Activated CD8-positive, alpha-beta memory T cell treated with anti-CD3 and anti-CD28 coated beads for 48 hours (primary cell): ENCODE data around the gene MICAL3.
"Not testable (repeated sequence)": the region's sequence is repeated elsewhere in the genome, so short reads cannot be mapped to it uniquely, and the experiment has no call there.

Experiments
- DNase-seq, 3 experiments: peaks; one replicate each; pipeline ENCODE4 v3.0.0-alpha.2; 2020; ENCODE audit warnings: low read depth in 2 of 3, low spot score in 2 of 3

Gene MICAL3

GRCh38 chr22:17773606-17774205 lies 250.7 kb downstream of the MICAL3 start:
- DNase-seq = peak in 1 of 3 experiments; percentile 60

DNA sequence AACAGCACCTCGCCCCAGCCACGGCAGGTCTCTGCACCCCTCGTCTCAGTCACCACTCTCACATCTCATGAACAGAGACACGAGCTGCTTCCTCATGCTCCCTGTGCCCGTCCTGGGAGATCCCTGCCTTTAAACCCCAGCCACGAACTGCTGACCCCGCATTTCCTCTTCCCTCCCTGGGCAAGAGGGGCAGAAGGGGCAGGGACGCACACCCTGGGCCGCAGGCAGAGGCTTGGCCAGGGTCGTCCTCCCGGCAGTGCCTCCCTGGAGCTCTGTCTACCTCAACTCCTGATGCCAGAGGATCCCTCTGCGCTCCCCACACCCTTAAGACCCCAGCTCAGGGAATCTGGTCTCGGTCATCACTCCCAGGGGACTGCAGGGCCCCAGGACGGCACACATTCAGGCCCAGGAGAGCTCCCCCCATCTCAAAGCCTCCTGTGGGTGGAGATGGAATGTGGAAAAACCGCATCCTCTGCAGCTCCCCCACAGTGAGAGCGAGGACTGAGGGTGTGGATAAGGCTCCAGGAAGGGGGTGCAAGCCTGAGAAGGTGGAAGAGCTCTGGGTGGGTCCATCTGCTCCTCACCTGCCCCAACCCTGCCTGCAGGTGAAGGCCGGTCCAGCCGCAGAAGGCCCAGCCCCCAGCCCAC lies 251.3 kb downstream of the MICAL3 start:
- DNase-seq = no peak

DNA sequence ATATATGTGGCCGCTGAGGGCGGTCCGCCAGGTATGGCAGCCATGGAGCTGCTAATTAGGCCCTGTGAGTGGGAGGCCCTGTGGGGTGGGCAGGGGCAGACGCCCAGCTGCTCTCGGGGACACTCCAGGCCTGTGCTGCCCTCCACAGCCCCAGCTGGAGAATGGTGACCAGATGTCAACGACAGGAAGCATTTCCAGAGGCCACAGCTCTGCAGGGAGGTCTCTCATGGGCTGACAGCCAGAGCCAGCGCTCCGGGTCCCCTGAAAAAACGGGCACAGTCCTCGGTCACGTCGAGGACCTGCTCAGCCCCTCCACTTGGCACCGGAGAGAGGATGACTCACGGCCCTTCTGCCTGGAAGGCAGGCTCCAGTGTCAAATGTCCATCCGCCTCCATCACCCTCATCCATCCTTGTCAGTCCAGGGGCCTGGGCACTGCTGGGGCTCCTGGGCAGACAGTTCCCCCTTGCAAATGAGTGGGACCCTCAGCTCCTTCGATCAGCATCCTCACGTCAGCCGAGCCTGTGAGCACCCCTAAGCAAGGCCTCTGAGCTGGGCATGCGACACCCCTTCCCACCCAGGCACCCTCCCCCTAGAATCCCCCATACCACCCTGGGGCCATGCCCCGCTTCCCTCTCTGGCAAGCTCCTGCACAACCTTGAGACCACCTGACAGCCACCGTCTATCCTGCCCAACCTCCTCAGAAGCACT lies 252.0 kb downstream of the MICAL3 start:
- DNase-seq = no peak

DNA sequence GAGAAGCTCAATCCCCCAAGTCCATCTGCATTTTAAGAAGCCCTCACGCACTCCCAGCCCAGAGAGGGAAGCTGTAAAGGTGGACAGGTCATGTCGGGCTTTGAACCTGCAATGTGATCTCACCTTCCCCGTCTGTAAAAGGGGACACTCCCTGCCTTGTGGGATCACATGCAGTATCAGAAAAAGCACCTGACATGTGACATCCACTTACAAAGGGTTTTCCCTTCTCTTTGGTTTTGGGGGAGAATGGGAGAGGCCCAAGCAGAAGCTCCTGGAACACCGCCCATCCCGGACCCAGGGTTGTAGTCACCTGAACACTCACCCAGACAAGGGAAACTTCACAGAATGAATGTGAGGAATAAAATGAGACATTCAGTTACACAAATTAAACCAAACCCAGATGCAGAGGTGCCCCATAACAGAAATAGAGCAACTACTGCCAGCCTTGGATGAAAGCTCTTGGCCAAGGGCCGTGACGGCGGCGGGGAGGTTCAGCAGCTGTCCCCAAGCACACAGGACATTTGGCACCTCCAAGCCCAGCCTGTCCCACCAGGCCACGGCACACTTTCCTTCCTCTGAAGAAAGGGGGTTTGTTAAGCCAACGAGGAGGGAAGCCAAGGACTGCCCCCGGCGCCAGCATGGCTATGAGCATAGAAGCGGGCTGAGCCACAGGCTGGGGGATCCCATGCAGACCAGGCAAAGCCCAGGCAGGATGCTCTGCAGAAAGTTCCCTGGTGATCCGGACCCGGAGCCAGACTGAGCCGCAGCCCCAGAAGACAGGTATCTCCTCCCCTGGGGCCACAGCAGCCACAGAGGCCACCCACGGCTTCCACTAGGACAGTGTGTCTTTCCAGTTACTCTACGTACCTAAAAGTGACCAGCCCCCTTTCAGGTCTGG lies 253.9 kb downstream of the MICAL3 start:
- no peak for DNase-seq

- no peak for DNase-seq
These were observed 254.7 kb downstream of the MICAL3 start for GRCh38 chr22:17769716-17770082.

DNA sequence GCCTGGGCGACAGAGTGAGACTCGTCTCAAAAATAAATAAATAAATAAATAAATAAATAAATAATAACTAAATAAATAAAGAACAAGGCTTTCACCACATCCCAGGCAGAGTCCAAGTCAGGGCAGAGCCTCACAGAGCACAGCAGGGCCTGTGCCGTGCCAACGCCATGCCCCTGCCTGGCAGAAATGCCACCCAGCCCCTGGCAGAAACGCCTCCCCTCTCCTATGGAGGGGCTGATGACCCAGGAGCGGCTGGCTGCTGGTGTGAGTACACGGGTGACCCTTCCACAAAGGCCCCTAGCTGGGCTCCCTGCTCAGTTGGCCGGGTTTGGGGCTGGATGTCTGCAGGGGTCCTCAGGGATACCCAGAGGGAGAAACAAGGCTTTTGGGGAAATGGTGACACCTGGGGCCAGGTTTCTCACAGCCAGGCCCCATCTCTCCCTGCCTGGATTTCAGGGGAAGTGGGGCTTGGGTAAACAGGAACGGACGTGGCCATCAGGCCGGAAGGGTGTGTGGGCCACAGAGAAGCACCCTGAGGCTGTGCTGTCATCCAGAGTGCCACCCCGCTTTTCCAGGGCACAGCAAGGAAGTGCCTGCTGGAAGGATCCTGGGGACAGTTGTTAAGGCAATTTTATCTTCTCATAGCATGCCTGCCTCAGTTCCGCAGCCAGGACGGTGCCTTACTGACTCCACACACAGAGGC lies 255.2 kb downstream of the MICAL3 start:
- no peak for DNase-seq

DNA sequence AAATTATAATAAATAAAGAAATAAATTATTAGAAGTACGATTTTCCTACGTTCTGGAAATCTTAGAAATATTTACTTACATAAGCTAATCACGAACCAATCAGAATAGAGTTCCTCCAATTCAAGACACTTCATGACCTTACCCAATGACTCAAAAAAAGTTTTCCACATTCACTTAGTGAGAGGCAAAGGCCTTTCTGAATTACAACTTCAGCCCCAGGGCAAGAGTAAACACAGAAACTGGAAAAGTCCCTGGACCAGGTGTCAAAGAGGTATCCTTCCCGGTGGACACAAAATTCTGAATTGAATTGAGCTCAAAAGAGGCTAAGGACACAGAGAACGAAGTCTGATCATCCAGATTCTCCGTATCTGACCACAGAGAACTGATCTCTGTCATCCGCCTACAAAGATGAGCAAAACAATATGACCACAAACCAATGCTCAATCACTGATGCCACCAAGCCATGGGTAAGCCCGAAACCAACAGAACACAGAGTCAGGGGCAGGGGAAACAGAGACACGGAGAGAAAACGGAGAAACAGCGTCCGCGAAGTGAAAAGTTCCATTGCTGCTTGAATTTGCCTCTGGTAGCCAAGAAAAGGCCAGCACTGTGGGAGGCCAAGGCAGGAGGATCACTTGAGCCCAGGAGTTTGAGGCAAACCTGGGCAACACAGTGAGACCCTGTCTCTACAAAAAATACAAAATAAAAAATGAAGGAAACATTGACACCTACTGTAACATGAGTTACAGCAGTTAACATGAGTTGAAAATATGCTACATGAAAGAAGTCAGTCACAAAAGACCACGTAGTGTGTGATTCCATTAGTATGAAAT lies 256.9 kb downstream of the MICAL3 start:
- DNase-seq = no peak

- not testable (repeated sequence) for DNase-seq
These were observed 259.5 kb downstream of the MICAL3 start for GRCh38 chr22:17764852-17765251.

DNA sequence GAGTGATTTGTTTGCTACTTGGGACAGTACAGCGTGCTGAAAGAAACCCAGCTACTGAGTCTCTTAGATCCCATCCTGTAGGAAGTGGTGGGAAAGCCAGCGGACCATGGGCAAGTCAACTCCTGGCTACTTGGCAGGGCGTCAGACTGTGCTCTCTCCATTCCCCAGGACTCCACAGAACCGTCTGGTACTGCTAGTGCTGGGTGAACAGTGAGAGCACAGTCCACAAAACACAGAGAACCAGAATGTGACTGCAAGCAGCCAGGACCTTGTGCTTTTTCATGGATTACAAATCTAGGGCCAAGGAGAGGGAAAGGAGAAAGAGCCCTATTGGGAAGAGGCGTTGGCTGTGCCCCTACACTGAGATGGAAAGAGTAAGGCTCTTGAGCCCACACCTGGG lies 260.3 kb downstream of the MICAL3 start:
- no peak for DNase-seq

GRCh38 chr22:17763442-17763841 lies 260.9 kb downstream of the MICAL3 start:
- not testable (repeated sequence) for DNase-seq

DNA sequence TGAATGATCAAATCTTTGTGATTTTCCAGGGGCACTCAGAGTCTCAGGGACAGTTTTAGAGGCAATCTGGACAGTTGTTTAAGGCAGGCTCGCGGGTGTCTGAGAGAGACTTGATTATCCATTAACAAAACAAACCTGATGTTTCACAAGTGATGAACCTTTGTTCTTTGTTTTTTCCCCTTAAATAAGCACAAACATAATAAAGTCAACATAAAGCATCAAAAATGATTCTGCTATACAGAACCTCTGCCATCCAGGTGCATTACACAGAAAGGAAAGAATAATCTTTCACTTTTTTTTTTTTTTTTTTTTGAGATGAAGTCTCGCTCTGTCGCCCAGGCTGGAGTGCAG lies 263.2 kb downstream of the MICAL3 start:
- DNase-seq = no peak

- DNase-seq = no peak
These were observed 270.0 kb downstream of the MICAL3 start for GRCh38 chr22:17754233-17754925.

DNA sequence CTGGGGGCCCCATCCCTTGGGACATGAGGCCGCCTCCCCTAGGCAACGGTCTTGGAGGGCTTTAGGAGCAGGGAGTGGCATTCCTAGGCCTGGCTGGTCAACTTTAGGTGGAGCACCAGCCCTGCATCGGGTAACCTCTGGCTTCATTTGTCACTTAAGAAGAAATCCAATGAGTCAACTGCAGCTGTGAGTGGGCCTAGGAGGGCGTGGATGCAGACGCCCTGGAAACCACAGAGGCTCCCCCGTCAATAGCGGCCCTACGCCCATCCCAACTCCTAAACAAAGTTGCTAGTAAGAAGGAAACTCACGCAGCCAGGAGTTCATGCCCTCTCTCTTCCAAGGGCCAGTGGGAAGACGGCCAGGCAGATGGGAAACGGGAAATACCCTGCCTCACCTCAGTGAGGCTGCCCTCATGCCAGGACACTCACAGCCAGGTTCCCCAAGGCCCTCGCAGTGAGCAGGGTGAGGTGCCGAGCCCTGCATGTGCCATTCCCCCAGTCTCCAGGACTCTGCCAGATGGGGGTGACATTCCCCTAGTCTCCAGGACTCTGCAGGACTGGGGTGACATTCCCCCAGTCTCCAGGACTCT lies 270.9 kb downstream of the MICAL3 start:
- DNase-seq = no peak

GRCh38 chr22:17751596-17751995 lies 272.8 kb downstream of the MICAL3 start:
- DNase-seq = no peak

- DNase-seq = no peak
These were observed 274.6 kb downstream of the MICAL3 start for GRCh38 chr22:17749605-17750395.

DNA sequence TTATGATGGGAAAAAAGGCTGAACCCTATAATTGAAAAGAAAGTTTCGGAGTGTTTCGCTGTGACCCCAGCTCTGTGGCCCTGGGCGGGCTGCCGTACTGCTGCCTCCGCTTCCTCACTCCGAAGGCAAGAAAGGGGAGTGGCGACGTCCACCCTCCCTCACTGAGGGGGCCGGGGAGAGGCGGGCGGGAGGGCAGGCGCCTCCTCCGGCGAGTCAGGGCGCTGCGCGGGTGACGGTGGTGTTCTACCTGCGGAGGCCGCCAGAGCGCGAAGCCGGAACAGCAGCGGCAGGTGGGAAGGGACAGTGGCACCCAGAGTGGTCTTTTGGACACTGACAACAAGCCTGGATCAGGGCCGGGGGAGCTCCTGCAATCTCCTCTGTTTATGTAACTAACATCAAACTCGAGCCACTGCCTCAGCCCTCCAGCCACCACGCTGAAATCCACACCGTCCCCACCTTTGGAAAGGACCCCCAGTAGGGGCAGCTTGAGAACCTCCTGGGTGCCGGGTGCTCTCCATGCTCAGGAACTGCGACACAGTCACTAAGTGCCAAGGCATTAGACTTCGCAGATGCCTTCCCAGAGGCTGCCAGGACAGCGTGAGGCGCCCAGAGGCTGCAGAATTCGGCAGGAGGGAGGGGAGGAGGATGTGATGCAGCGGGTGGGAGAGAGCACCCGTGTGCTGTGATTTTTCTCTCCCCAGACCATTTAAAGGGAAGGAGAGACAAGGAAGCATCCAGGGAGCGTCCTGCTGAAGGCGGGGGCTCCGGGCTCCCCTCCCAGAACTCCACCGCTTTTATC lies 275.6 kb downstream of the MICAL3 start:
- DNase-seq = no peak

GRCh38 chr22:17746916-17747315 lies 277.4 kb downstream of the MICAL3 start:
- no peak for DNase-seq

- DNase-seq = no peak
These were observed 279.9 kb downstream of the MICAL3 start for GRCh38 chr22:17744430-17744829.
